Right atrium auricular region (tissue), 2 donors: Measurements from ENCODE around the gene MSL2. TPM values are rescaled to one million over a fixed set of nuclear protein-coding genes. Genes with fewer than 3 reads are reported as not detected.

Source experiments
- DNase-seq: peaks from one replicate; pipeline ENCODE4 v3.0.0-alpha.2; 2019; ENCODE audit warnings: low spot score
- H3K27ac ChIP-seq, 2 donors: fragments of 200-600 bp; sonication (generic); 1 replicate in 1 of 2; 2 replicates in 1 of 2; pipeline ENCODE4 v1.5.1; 2016 to 2019
- H3K27me3 ChIP-seq, 2 donors: fragments of 200-600 bp; sonication (generic); one replicate each; pipeline versions ENCODE4 v1.5.1 to v1.6.0; 2017 to 2019
- H3K36me3 ChIP-seq: fragments of 200-600 bp; sonication (generic); one replicate; pipeline ENCODE4 v1.5.1; 2016
- H3K4me1 ChIP-seq, 2 donors: fragments of 200-600 bp; sonication (generic); one replicate each; pipeline versions ENCODE4 v1.5.1 to v1.6.0; 2017 to 2019
- H3K4me3 ChIP-seq, 2 donors: fragments of 200-600 bp; sonication (generic); 1 replicate in 1 of 2; 2 replicates in 1 of 2; pipeline ENCODE4 v1.5.1; 2017 to 2019; ENCODE audit warnings: mild to moderate bottlenecking in 1 of 2, moderate library complexity in 1 of 2
- H3K9me3 ChIP-seq, 2 donors: fragments of 200-600 bp; sonication (generic); one replicate each; pipeline ENCODE4 v1.5.1; 2019
- total RNA-seq, 2 donors: library from RNA; depleted of rRNA; stranded (reverse); fragments of >200 nt; gene quantifications; one replicate each; pipeline ENCODE4 v1.1.0, GENCODE V29; 2016
- TF ChIP-seq, protein P1 (sequence below), 2 donors: fragments of 200-600 bp; sonication (generic); IDR thresholded peaks; one replicate each; pipeline ENCODE4 v1.5.1; 2019; ENCODE audit warnings: antibody characterized with exemption in 2 of 2

Gene MSL2, protein sequence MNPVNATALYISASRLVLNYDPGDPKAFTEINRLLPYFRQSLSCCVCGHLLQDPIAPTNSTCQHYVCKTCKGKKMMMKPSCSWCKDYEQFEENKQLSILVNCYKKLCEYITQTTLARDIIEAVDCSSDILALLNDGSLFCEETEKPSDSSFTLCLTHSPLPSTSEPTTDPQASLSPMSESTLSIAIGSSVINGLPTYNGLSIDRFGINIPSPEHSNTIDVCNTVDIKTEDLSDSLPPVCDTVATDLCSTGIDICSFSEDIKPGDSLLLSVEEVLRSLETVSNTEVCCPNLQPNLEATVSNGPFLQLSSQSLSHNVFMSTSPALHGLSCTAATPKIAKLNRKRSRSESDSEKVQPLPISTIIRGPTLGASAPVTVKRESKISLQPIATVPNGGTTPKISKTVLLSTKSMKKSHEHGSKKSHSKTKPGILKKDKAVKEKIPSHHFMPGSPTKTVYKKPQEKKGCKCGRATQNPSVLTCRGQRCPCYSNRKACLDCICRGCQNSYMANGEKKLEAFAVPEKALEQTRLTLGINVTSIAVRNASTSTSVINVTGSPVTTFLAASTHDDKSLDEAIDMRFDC
- 10 to 100 TPM; 19.2 to 22.0 TPM for total RNA-seq

DNA sequence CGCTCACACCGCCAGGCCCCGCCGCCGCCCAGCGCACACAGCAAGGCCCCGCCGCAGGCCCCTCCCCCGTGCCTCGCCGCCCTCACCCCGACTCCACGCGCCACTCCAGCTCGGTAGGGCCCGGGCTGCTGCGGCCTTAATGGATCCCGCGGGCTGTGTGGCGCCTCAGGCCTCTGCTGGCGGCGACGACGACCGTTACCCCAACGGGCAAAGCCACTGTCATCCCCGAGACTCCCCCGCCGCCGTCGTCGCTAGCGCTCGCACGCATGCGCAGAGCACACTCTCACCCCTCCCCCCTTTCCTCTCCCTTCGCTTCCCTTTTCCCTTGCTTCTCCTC is at the start of gene MSL2:
Gene MSL2 (minus strand): TSS at position 272 of the 337 bp plus-strand sequence. CDS start 1,222 bp downstream, outside the sequence.
- H3K4me3 ChIP-seq = peak within 1 kb of the TSS; percentile 69 to 76
- H3K4me1 ChIP-seq = peaks cover 0 to 38% of the 10 kb centered on the region in 2 donors
- H3K9me3 ChIP-seq = no peaks in the 10 kb centered on the region
- DNase-seq = no peak
- TF ChIP-seq, protein P1, sequence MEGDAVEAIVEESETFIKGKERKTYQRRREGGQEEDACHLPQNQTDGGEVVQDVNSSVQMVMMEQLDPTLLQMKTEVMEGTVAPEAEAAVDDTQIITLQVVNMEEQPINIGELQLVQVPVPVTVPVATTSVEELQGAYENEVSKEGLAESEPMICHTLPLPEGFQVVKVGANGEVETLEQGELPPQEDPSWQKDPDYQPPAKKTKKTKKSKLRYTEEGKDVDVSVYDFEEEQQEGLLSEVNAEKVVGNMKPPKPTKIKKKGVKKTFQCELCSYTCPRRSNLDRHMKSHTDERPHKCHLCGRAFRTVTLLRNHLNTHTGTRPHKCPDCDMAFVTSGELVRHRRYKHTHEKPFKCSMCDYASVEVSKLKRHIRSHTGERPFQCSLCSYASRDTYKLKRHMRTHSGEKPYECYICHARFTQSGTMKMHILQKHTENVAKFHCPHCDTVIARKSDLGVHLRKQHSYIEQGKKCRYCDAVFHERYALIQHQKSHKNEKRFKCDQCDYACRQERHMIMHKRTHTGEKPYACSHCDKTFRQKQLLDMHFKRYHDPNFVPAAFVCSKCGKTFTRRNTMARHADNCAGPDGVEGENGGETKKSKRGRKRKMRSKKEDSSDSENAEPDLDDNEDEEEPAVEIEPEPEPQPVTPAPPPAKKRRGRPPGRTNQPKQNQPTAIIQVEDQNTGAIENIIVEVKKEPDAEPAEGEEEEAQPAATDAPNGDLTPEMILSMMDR (IDR thresholded peaks at IDR 0.05) = no peak
- H3K27ac ChIP-seq = peak within 1 kb of the TSS; percentile 99 to 100
- H3K27me3 ChIP-seq = no peaks in the 10 kb centered on the region
- no peaks in the 10 kb centered on the region for H3K36me3 ChIP-seq

DNA sequence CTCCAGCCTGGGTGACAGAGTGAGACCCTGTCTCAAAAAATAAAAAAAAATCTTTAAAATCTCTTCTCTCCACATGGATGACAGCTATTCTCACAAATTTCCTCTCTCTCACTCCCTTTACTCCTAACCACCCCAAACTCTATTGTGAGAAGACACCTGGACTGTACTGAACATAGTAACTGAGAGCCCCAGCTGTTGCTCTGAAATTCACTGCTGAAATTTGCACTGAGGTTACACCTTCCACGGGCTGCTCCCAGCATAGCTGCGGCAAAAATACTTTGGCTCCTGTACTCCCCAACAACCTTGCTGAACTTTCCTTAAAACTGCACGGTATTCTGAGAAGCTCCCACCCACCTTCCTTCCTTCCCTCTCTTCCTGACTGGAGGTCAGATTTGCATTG is 49.6 kb upstream of the MSL2 start:
- Histone ChIP-seq H3K27me3 (no peaks in the 10 kb centered on the region), H3K4me1 (peaks cover 0 to 2% of the 10 kb centered on the region in 2 donors), H3K9me3 (no peaks in the 10 kb centered on the region), H3K4me3 (no peak overlapping the region), H3K36me3 (no peaks in the 10 kb centered on the region), H3K27ac (no peak overlapping the region)
- TF ChIP-seq, protein P1 (IDR thresholded peaks at IDR 0.05) = no peak
- DNase-seq = no peak

DNA sequence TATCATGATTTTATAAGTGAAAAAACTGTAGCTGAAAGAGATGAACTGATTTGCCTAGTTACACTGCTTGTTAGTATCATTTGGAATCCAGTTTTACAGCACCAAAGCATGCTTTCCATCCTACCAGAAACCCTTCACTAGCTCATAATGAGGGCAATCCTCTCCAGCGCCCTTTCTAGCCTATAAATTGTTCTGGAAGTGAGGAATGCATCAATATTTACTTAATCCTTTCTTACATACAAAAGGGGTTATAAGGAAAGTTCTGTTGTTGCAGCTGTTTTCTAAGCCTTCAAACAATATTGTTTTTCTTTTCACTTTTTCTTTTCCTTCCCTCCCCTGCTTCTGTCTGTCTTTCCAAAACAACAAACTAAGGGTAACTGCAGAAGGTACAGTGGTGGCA is 43.0 kb upstream of the MSL2 start:
- H3K27me3 ChIP-seq = no peaks in the 10 kb centered on the region
- no peaks in the 10 kb centered on the region for H3K9me3 ChIP-seq
- no peak for DNase-seq
- H3K27ac ChIP-seq = no peak overlapping the region
- H3K36me3 ChIP-seq = no peaks in the 10 kb centered on the region
- H3K4me3 ChIP-seq = no peak overlapping the region
- no peaks in the 10 kb centered on the region for H3K4me1 ChIP-seq
- TF ChIP-seq, protein P1 (IDR thresholded peaks at IDR 0.05) = no peak

DNA sequence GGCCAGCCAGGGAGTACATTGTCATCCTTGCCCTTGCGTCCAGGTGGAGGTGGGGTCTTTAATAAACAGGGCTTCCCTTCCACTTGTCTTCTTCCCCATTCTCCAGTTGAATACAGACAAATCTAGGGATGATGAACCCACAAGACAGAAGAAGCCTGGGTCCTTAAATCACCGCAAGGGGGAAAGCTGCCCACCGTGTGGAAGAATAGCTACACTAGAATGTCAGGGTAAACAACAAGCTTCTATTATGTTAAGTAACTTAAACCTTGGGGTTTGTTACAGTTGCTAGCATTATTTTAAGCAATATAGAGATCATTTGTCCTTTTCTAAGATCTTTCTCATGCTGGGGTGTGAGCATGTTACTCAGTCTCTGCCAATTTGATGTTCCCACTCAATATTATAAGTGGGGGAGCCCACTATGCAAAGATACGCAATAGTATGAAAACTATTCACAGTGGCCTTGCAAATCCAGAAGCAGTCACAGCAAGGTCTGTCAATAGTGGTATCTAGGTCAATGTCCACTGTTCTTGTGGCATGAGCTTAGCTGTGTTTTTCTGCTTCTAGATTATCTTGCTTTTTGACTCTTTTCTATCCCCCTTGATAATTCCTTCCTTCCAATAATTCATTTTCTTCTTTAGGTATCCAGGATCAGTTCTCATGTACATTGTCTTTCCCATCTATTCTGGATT is 42.0 kb upstream of the MSL2 start:
- no peaks in the 10 kb centered on the region for H3K4me1 ChIP-seq
- DNase-seq = no peak
- TF ChIP-seq, protein P1 (IDR thresholded peaks at IDR 0.05) = no peak
- no peak overlapping the region for H3K27ac ChIP-seq
- no peaks in the 10 kb centered on the region for H3K27me3 ChIP-seq
- no peaks in the 10 kb centered on the region for H3K36me3 ChIP-seq
- no peak overlapping the region for H3K4me3 ChIP-seq
- no peaks in the 10 kb centered on the region for H3K9me3 ChIP-seq

DNA sequence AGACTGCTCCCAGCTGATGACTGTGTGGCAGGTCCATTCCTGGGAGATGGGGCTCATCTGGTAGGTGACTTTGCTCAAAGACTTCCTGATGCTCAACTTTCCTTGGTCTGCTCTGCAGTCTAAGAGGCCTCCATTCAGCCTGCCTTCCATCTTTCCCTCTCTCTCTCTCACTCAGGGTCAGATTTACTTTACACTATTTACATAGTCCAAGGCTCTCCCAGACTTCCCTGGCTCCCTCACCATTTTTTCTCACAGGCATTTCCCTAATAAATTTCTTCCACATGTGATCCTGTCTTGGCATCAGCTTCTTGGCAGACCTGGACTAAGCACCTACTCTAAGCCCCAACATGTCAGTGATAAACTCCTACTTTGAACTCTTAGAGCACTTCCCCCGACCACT is 41.0 kb upstream of the MSL2 start:
- no peak overlapping the region for H3K4me3 ChIP-seq
- DNase-seq = no peak
- TF ChIP-seq, protein P1 (IDR thresholded peaks at IDR 0.05) = no peak
- no peaks in the 10 kb centered on the region for H3K4me1 ChIP-seq
- no peaks in the 10 kb centered on the region for H3K36me3 ChIP-seq
- no peaks in the 10 kb centered on the region for H3K27me3 ChIP-seq
- no peak overlapping the region for H3K27ac ChIP-seq
- H3K9me3 ChIP-seq = no peaks in the 10 kb centered on the region
